A204.1 (cell line): ENCODE measurements around the gene CBFA2T3.

Experiments used
- FAIRE-seq: peaks from 2 replicates; lab custom pipeline; 2012; peaks lifted over from hg19 to GRCh38; lab: Jason Lieb, UNC

The CBFA2T3 gene

GRCh38 chr16:88872650-88873331 lies 104.2 kb downstream of the CBFA2T3 start:
- no peak for FAIRE-seq

GRCh38 chr16:88871730-88872416 lies 105.1 kb downstream of the CBFA2T3 start:
- FAIRE-seq: no peak

GRCh38 chr16:88871349-88871702 lies 105.7 kb downstream of the CBFA2T3 start:
- no peak for FAIRE-seq

GRCh38 chr16:88870608-88871348 lies 106.2 kb downstream of the CBFA2T3 start:
- no peak for FAIRE-seq

- no peak for FAIRE-seq
Observed at GRCh38 chr16:88869673-88869980, 107.4 kb downstream of the CBFA2T3 start.

GRCh38 chr16:88868974-88869672 lies 107.9 kb downstream of the CBFA2T3 start:
- no peak for FAIRE-seq

- no peak for FAIRE-seq
Observed at GRCh38 chr16:88867581-88868246, 109.3 kb downstream of the CBFA2T3 start.

GRCh38 chr16:88866151-88866920 lies 110.7 kb downstream of the CBFA2T3 start, which contains the start of gene PABPN1L:
TSS of gene PABPN1L (minus strand) at chr16:88866660. CDS start at chr16:88866606, 54 bp downstream.
- FAIRE-seq: no peak

GRCh38 chr16:88865742-88866141 lies 111.3 kb downstream of the CBFA2T3 start:
- FAIRE-seq: no peak

- no peak for FAIRE-seq
Observed at GRCh38 chr16:88865310-88865709, 111.7 kb downstream of the CBFA2T3 start.

GRCh38 chr16:88864521-88864920 lies 112.5 kb downstream of the CBFA2T3 start:
- no peak for FAIRE-seq

GRCh38 chr16:88864099-88864498 lies 112.9 kb downstream of the CBFA2T3 start:
- no peak for FAIRE-seq

GRCh38 chr16:88863426-88863825 lies 113.6 kb downstream of the CBFA2T3 start:
- FAIRE-seq: no peak

- no peak for FAIRE-seq
Observed at GRCh38 chr16:88862968-88863367, 114.0 kb downstream of the CBFA2T3 start.

GRCh38 chr16:88861359-88861758 lies 115.6 kb downstream of the CBFA2T3 start:
- FAIRE-seq: no peak

GRCh38 chr16:88859381-88860091 lies 117.5 kb downstream of the CBFA2T3 start:
- no peak for FAIRE-seq

- FAIRE-seq: no peak
Observed at GRCh38 chr16:88857728-88858339, 119.2 kb downstream of the CBFA2T3 start.

- FAIRE-seq: no peak
Observed at GRCh38 chr16:88856828-88857727, 119.9 kb downstream of the CBFA2T3 start, which contains the start of the genes GALNS and TRAPPC2L. TSS of gene GALNS (minus strand) at chr16:88856947. CDS start at chr16:88856877, 70 bp downstream. TSS of gene TRAPPC2L (plus strand) at chr16:88857127. CDS start at chr16:88857151, 24 bp downstream.
